ENCODE measurements around the gene KLHL30.
A peak's percentile ranks its signal among the peaks of the same experiment; 100 is the strongest.

The KLHL30 gene

DNA sequence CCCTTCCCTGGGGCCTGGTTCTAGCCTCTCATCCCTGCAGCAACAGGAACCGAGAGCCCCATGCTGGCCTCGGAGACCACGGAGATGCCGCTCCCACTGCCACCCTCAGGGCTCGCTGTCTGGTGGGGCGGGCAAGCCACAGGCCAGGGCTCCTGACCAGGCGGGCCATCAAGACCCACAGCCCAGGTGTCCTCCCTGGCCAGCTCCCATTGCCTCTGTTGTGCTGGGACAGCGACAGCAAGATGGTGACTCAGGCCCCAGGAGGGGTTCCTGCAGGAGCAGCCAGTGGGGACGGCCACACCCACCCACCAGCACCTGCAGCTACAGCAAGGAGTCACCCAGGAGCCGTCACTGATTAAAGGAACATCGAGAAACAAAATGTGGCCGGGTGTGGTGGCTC lies 7.4 kb downstream of the KLHL30 start:
- no peak for DNase-seq (ENCODE audit: low spot score)

DNA sequence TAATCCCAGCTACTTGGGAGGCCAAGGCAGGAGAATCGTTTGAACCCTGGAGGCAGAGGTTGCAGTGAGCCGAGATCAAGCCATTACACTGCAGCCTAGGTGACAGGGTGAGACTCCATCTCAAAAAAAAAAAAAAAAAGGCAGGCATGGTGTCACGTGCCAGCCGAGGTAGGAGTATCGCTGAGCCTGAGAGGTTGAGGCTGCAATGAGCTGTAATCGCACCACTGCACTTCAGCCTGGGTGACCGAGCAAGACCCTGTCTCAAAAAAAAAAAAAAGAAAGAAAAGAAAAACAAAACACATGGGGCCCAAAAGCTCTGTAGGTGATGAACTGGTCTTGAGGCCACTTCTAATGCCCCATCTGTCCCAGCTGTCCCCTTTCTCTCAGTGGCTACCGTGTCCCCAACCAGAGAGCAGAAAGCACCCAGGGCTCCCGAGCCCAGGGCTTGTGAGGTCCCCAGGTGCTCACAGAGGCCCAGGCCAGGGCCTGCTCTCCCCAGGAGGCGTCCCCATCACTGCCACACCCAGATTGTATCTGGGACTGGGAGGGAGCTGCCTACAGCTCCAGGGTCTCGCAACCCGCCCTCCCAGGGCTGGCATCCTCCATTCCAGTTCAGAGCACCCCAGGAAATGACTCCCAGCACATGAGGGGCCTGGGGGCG lies 8.5 kb downstream of the KLHL30 start:
- no peak for DNase-seq (ENCODE audit: low spot score)

DNA sequence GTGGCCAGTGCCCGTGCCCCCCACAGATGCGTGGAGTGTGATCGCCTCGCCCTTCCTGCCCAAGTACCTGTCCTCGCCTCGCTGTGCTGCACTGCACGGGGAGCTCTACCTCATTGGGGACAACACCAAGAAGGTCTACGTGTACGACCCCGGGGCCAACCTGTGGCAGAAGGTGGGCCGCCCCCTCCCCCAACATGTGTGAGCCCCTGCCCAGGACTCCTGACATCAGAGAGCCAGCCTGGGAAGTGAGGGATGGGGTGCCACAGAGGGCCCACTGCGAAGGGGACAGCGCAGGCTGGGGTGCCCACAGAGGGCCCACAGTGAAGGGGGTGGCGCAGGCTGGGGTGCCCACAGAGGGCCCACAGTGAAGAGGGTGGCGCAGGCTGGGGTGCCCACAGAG lies 10.5 kb downstream of the KLHL30 start:
- no peak for DNase-seq (ENCODE audit: low spot score)

DNA sequence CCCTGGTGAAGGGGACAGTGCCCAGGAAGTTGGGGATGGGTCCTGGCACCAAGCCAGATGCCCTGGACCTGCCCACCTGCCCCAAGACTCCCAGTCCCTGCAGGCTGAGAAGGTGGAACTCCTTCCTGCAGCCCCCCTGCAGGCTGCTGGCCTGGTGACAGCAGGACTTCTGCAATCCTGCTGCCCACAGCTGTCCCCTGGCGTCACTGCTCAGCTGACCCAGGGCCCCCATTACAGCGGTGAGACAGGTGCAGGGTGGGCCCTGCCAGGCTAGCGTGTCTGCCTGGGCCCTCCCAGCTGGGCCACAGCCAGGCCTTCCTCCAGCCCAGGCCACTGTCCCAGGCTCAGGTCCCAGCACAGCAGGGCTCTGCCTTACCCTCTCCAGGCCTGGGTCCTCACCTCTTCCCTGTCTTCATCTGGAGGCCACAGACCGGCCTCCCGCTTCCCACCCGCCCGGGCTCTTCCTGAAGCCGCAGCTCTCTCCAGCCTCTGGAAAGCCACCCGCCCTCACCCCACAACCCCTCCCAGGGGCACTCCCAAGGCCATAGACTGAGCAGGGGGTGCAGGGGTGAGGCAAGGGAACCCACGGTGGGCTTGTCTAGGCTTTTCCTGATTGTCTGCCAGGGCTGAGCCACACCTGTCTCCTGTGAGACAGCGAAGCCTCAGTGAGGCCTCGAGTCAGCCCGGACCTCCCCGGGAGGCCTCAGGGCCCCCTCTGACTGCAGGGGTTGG lies 11.5 kb downstream of the KLHL30 start:
- no peak for DNase-seq (ENCODE audit: low spot score)

DNA sequence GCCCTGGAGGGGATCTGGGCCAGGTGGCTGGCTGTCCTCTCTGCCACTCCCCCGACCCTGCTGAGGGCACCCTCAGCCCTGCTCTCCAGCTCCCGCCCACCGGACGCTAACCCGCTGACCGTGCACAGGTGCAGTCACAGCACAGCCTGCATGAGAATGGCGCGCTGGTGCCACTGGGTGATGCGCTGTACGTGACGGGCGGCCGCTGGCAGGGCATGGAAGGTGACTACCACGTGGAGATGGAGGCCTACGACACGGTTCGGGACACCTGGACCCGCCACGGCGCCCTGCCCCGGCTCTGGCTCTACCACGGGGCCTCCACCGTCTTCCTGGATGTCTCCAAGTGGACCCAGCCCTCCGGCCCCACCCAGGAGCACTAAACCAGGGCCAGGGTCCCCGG lies 12.2 kb downstream of the KLHL30 start:
- DNase-seq (ENCODE audit: low spot score): no peak

DNA sequence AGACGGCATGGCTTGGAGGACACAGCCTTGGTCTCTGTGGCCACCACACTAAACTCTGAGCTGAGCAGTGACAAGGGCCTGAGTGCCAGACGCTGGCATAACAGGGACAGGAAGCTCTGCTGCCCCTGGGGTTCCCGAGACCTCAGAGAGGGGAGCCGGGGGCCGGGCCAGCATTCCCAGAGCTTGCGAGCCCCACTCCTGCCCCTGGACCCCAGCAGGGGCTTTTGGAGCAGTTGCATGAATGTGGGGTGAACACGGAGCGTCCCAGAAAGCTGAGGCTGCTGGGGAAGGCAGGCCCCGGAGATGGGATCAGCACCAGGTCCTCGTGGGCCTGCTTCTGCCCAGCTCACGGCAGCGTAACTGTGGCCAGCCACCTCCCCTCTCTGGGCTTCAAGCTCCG lies 12.7 kb downstream of the KLHL30 start:
- DNase-seq (ENCODE audit: low spot score): no peak

DNA sequence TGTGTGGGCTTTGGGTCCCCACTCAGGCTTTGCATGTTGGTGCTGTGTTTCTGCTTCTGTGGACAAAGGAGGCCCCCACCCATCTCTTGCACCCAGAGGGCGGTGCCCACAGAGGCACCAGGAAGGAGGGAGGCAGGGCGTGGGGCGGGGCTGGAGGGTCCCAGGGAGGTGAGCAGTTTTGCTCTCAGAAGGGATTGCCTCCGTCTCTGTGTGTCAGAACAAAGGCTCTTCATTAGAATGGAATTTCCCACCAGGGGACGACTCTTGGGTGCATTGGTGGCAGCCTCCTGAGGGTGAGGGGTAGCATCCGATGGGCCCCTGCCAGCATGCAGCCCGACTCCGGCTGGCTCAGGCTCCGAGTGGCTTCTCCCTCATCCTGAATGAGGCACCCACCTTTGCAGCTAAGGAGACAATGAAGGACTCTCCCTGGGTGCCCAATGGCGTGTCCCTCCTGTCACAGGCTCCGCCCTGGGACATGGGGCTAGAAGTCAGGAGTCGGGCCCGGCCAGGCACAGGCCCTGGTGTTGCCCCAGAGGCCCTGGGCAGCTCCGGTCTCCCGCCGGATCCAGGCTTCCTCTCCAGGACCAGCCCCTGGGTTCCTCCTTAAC lies 13.3 kb downstream of the KLHL30 start:
- DNase-seq (ENCODE audit: low spot score): no peak

DNA sequence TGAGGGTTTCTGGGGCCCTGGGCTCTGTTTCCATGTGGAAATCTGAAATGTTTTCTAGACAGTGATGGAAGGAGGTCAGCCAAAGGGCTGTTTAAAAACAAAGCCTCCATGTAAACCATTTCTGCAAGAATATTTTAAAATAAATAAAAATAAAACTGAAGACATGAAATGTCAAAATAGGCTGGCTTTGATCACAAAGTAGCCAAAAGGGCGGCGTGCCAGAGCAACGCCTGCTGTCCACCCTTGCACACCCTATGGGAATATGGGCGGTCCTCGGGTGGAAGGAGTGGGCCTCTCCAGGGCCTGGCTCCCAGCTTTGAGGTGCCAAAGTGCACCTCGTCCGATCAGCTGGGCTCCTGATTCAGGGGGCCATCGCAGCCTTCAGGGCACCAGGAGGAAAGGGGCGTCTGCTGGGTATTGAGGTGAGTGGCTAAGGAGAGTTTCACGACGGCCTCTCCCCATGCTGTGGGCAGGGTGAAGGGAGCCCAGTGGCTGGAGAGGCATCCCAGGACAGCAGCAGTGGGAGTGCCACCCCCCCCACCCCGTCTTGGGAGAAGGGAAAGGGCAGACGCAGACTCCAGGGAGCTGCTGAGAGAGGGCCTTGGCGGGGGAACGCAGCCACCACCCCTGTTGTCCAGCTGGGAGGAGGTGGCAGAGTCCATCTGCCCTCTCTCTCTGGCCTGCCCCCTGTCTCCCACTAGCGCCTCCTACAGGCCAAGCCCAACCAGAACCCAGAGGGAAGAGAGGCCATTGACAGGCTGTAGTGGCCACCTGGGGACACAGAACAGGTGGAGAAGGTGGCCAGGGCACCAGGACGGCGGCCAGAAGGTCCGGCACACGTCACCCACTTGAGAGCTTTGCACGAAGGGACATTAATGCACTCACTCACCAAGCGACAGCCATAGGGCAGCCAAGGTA lies 14.6 kb downstream of the KLHL30 start:
- no peak for DNase-seq (ENCODE audit: low spot score)

DNA sequence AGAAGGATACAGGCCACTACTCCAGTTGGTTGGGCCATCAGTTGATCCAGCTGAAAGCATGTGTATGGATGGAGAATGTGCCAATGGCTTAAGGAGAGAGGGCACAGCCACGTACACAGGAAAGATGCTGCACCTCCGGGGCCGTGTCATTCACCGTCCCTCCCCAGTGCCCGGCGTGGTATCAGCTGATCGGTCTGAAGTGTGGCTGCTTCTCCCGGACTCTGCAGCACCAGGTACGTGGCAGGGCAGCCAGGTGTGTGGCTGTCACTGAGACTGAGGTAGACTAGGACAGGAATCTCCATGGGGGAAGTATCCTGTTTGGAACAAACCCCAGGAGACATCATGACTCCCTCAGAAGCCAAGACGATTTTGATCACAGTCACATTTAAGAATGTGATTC lies 16.1 kb downstream of the KLHL30 start:
- no peak for DNase-seq (ENCODE audit: low spot score)

DNA sequence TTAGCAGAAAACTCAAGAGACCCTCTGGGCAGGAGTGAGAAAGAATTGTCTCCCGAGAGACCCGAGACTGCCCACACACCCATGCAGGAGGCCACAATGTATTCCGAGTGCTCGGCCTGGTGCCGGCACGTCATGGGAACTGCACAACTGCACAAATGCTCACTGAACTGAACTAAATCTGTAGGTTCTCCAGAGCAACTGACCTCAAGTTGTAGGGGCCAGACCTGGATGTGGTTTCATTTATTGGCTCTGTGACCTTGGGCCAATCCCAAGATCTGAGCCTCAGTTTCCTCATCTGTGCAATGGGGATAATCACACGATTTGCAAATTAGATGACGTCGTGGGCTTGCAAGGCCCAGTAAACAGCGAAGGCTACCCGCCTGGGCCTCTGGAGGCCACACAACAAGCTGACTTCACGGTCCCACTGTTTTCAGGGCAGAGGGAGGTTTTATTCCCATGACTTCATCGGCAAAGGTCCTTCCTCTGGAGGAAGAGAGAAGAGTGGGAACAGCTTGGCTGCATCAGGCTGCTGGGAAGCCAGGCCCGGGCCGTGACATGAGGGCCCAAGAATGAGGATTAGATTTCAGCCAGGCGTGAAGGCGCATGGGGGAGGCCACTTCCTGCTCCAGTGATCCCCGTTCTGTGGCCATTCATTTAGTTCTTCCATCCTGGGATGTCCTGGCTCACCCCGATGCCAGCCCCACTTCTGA lies 16.7 kb downstream of the KLHL30 start:
- no peak for DNase-seq (ENCODE audit: low spot score)

DNA sequence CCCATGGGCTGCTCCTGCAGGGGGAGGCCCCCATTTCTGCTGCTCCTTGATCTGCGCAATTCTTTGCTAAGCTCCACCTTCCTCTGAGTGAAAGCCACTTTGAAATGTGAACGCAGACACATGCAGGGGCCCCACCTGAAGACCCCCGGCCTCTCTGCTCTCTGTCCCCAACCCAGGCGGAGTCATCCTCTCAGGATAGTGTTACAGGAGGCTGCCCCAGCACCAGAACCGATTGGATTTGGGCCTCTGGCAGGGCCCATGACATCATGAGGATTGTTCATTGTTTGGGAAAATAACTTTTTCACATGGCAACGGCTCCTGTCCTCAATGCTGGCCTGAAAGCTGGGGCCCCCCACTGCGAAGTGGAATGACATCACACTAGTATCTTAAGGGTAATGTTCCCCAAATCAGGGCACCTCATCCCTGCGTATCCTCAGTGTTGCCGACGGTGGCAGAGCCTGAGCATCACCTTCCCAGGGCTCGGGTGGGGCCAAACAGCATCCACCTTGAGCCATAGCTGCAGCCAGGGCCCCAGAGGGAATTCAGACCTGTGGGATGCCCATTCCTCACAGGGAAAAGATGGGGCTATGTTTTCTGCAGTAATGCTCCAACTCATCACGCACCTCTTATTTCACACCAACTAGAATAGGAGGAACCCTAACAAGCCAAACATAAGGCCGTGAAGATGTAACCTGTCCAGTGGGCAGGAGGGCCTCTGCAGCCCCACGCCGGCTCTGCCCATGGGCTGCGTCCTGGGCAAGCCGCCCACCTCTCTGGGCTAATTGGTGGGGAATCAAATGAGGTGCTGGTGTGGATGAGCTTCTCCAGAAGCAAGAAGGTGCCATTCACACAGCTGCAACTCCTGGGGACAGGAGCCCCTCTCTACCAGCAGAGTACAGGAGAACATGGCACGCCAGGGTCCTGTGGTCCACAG lies 17.6 kb downstream of the KLHL30 start:
- no peak for DNase-seq (ENCODE audit: low spot score)

DNA sequence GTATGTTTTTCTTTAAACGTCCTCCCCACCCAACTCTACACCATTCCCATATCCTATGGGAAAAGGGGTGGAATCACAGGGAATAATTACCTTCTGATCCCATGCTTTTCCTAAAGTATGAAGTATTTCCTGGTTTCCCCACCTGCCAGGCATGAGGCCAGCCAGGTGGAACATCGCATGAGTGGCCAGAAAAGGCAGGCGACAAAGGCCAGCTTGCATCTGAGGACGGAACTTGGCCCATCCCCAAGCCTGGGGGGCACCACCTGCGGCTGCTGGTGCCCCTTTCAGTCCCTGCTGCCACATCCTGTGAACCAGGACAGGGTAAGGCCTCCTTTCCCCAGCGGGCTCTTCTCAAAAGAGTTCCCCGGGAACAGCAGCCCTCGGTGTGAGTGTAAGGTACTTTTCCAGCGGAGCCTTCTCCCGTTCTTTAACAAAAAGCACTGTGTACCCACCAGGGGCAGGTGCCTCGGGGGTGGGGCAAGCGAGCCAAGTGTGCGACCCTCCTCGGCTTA lies 19.1 kb downstream of the KLHL30 start:
- no peak for DNase-seq (ENCODE audit: low spot score)

DNA sequence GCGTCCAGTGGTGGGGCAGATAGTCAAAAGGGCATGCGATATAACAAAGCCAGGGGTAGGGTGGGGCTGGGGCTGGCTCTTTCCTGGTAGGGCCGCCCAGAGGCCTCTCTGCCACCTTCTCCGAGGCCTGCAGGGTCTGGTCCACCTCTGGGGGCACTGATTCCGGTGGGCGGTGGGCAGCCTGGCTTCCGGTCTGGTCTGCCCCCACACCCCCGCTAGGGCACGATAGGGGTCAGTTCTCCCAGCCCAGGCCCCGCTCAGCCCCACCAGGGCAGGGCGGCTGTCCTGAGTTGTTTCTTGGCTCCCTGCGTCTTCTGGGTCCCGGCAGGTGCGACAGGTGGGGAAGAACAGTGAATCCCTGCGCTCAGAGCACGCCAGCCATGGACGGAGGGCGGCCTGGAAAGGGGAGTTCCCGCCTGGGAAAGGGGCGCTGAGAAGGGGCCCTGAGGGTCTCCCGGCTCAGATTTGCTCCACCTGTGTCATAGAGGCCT lies 19.6 kb downstream of the KLHL30 start:
- DNase-seq (ENCODE audit: low spot score): no peak

DNA sequence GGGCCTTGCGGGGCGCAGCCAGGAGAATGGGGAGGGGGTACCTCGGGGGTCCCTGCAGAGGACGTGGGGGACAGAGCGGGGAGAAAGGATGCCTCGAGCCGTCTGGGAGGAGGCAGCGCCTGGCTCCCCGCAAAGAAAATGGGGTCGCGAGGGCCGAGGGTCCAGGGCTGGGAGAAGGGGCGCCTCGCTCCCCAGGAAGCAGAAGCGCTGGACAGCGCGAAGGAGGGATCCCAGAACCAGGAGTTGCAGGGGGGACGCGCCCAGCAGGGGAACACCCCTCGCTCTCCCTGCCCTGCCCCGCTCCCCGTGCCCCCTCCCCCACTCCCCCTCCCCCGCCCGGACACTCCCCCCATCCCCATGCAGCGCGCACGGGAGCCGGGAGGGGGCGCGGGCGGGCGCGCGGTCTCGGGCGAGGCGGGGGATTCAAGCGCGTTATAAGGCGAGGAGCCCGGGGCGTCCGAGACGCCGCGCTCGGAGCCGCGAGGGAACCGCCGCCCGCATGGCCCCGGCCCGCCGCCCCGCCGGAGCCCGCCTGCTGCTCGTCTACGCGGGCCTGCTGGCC lies 20.1 kb downstream of the KLHL30 start, which contains the start of gene ERFE:
Gene ERFE (plus strand): TSS at position 462 of the 562 bp plus-strand sequence. CDS start 38 bp downstream, at position 500.
- DNase-seq (ENCODE audit: low spot score): peak; percentile 47

DNA sequence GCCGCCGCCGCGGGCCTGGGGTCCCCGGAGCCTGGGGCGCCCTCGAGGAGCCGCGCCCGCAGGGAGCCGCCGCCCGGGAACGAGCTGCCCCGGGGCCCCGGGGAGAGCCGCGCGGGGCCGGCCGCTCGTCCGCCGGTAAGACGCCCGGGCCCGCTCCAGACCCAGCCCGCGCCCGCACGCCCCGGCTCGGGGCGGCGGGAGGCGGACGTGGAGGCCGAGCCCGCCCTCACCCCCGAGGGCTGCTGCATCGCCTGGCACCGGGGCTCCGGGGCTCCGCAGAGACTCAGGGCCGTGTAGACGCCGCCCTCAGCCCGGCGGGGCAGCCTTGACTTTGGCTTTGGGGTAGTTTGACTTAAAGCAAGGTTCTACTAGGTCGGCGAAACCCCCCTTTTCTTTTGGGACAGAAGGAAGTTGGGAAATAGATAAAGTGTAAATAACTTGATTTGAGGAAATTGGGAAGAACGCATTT lies 20.6 kb downstream of the KLHL30 start:
- no peak for DNase-seq (ENCODE audit: low spot score)

DNA sequence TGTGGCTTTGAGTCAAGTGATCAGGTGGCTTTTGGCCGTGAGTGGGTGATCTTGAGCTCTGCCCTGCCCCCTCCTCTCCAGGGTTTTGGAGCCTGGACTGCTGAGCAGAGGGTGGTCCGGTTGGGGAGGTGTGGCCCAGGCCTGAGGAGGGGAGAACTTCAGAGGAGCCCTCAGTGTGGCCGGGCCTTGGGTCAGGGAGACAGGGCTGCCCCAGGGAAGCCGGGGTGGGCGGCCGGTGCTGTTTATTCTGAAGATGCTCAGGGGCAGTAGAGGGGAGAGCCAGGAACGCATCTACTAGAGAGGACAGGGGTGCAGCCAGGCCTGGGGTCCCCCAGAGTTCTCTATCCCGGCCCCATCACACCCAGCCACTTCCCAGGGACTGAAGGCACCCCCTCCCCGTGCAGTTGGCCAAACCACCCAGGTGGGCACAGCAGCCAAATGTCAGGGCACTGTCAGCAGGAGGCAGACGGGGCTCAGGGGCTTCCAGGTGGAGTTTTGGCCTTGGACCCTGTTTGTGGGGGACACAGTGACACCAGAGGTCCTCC lies 21.3 kb downstream of the KLHL30 start:
- DNase-seq (ENCODE audit: low spot score): no peak

DNA sequence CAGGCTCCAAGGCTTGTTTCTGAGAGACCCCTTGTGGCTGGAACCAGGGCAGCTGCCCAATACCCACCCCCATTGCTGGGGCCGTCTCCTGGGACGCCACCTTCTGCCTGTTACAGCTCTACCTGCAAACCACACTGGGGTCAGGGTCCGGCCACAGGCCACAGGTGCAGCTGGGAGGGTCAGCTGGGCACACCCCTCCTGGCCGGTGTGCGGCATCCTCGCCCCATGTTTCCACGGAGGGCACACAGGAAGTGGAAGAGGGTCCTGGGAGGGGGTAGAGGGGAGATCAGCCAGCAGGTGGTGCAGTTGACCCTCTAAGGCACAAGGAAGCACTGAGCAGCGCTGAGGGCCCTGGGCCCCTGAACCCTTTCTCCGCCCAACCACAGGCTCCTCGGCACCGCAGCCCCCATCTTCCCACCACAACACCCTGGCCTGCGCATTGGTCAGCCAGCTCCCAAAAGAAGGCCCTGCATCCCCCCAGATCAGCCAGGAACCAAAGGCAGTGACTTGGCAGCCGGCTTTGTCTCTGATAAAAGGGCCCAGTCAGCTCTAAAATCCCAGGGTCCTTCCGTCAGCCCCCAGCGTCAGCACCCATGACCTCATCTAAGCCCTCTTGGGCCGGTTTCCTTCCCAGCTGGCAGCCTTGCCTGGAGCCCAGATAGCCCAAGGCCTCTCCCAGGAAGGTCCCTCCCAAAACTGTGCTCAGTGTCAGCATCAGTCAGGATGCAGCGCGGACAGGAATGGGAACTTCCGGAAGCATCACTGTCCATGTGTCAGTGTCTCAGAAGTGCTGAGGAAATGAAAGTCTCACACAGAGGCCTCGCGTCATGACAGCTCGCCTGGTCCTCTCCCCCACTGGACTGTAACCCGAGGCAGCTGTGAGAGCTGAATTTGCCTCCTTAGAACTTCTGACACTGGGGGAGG lies 22.0 kb downstream of the KLHL30 start:
- DNase-seq (ENCODE audit: low spot score): no peak

Data from RKO (cell line).